ENCODE results near the gene CASQ2. TPM values are rescaled to one million over a fixed set of nuclear protein-coding genes. Genes with fewer than 3 reads are reported as not detected.

Gene CASQ2
- total RNA-seq (ENCODE audit: low replicate concordance): 0.14 TPM in 1 of 2 replicates, not detected in the other
- long read RNA-seq, partial matches to known transcripts: 0 of 1 reads
- long read RNA-seq, other reads (novel, unspliced or antisense): 1 of 1 reads

DNA sequence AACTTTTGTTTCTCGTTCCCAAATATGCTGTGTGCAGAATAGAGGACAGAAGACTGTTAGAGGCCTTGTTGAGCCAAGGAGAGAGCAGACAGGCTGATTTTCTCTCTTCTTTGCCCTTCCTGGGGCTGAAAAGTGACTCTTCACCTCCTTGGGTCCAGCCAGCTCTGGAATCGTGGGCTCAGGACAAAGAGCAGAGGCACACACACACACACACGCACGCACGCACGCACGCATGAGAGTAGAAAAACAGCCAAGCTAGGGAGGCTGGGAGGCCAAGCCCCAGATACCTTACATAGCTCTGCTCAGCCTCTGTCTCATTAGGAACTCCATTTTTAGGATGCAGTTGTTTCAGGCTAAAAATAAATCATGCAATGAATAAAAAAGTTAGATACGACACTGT lies at the start of gene CASQ2:
CASQ2 (minus strand) TSS at position 166 of the 400 bp plus-strand sequence. CDS start 173 bp downstream, outside the sequence.
- TF ChIP-seq, protein P1, sequence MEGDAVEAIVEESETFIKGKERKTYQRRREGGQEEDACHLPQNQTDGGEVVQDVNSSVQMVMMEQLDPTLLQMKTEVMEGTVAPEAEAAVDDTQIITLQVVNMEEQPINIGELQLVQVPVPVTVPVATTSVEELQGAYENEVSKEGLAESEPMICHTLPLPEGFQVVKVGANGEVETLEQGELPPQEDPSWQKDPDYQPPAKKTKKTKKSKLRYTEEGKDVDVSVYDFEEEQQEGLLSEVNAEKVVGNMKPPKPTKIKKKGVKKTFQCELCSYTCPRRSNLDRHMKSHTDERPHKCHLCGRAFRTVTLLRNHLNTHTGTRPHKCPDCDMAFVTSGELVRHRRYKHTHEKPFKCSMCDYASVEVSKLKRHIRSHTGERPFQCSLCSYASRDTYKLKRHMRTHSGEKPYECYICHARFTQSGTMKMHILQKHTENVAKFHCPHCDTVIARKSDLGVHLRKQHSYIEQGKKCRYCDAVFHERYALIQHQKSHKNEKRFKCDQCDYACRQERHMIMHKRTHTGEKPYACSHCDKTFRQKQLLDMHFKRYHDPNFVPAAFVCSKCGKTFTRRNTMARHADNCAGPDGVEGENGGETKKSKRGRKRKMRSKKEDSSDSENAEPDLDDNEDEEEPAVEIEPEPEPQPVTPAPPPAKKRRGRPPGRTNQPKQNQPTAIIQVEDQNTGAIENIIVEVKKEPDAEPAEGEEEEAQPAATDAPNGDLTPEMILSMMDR (conservative IDR thresholded peaks at IDR 0.05): no peak
- no peak for DNase-seq (ENCODE audit: extremely low spot score, unreplicated experiment)
- no peak within 1 kb of the TSS for H3K4me3 Mint-ChIP-seq
- no peaks in the 10 kb centered on the region for H3K9me3 Mint-ChIP-seq
- no peak within 1 kb of the TSS for H3K27ac Mint-ChIP-seq
- peaks cover 25% of the 10 kb centered on the region for H3K4me1 Mint-ChIP-seq (ENCODE audit: unreplicated experiment)
- peaks cover 3% of the 10 kb centered on the region for H3K27me3 Mint-ChIP-seq
- H3K36me3 Mint-ChIP-seq: no peaks in the 10 kb centered on the region

DNA sequence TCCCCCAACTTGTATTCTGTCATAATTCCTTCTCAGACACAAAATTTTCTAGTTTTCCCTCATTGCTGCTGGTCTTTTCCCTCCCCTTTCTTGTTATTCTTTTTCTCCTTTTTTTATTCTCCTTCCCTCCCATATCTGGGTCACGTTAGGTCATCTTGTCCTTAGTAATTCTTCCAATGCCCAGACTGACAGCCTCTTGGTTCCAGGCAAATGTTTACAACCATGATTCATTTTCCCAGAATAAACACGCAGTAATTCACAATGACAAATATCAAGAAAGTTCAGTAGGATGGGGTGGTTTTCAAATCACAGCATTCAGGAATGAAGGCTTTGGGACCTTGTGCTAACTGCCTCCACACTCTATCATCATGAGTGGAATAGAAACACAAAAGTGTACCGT lies 47.2 kb upstream of the CASQ2 start:
- no peaks in the 10 kb centered on the region for H3K36me3 Mint-ChIP-seq
- H3K27me3 Mint-ChIP-seq: peaks cover 12% of the 10 kb centered on the region
- no peak for DNase-seq (ENCODE audit: extremely low spot score, unreplicated experiment)
- no peaks in the 10 kb centered on the region for H3K4me1 Mint-ChIP-seq (ENCODE audit: unreplicated experiment)
- TF ChIP-seq, protein P1 (conservative IDR thresholded peaks at IDR 0.05): no peak
- H3K27ac Mint-ChIP-seq: no peak overlapping the region
- no peak overlapping the region for H3K4me3 Mint-ChIP-seq
- no peaks in the 10 kb centered on the region for H3K9me3 Mint-ChIP-seq

DNA sequence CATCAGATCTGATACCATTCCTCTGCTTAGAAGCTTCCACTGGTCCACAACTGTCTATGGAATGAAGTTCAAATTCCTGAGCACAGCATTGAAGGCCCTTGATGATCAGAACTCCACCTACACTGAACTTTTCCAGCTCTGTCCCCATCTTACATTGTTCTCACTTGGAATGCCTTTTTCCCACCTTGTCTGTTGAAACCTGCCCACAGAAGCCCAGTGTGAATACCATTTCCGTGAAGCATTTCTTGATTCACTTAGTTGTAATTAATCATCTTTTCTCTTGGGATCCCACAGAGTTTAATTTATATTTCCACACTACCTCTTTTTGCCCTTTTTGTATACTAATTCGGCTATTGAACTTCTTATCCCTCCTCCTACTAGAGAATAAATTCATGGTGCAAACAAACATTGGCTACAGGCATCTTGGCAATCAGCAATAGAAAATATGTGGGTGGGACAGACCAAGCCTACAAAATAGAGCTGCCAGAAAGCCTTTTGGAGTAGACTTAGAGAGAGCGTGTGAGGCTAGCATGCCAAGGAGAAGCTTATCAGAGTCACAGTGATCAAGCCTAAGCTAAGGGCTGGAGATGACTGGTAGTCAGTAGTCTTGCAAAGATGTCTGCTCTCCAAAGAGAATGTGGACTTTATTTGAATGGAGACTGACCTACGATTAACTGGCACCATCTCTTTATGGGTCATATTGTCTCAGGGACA lies 46.3 kb upstream of the CASQ2 start:
- Mint-ChIP-seq H3K27me3 (peaks cover 9% of the 10 kb centered on the region), H3K27ac (no peak overlapping the region), H3K36me3 (no peaks in the 10 kb centered on the region), H3K9me3 (no peaks in the 10 kb centered on the region), H3K4me3 (no peak overlapping the region), H3K4me1 (ENCODE audit: unreplicated experiment) (peaks cover under 1% of the 10 kb centered on the region)
- DNase-seq (ENCODE audit: extremely low spot score, unreplicated experiment): no peak
- TF ChIP-seq, protein P1 (conservative IDR thresholded peaks at IDR 0.05): no peak

DNA sequence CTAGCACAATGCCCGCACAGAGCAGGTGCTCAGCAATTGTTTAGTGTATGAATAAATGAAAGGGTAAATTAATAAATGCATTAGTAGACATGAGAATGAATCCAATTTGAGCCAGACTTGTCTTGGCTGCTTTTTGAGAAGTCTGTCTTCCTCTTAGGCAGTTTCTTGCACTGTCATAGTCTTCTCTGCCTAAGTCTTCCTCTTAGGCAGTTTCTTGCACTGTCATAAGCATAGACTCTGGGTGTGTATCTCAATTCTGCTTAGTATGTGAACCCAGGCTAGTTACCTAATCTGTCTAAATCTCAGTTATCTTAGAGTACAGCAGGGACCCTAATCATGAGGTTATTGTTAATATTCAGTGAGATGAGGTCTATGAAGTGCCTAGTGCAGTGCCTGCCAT lies 45.2 kb upstream of the CASQ2 start:
- Mint-ChIP-seq H3K27me3 (peaks cover 9% of the 10 kb centered on the region), H3K4me1 (ENCODE audit: unreplicated experiment) (peaks cover 3% of the 10 kb centered on the region), H3K36me3 (no peaks in the 10 kb centered on the region), H3K9me3 (no peaks in the 10 kb centered on the region), H3K4me3 (no peak overlapping the region), H3K27ac (no peak overlapping the region)
- no peak for DNase-seq (ENCODE audit: extremely low spot score, unreplicated experiment)
- TF ChIP-seq, protein P1 (conservative IDR thresholded peaks at IDR 0.05): no peak

DNA sequence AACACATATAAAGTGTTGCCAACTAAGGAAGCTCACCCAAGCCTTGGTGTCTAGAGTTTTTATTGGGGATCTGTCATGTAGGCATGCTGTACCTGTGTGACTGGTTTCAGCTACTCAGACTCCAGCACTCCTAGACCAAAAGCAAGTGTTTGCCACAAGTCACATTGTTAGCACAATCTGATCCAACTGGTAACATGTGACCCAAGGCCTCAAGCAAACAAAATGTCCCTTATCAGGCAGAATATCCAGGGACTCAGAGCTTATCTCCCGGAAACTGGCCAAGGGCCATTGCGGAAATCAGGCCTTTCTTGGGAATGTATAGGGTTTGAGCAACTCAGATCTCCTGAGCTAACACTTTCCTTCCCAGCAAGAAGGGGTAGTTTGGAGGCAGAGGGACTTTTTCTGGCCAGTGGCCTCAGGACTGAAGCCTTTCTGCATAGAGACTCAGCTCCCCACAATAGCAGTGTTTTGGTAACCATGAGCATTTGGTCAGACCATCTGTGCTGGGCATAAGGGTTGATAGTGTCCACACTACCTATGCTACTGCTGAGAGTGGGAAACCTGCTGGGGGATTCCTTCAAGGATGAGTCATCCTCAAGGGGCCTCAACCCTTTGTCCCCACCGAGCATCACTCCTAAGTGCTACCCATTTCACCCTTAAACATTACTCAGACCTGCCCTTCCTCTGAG lies 42.8 kb upstream of the CASQ2 start:
- Mint-ChIP-seq H3K4me3 (no peak overlapping the region), H3K27ac (no peak overlapping the region), H3K36me3 (no peaks in the 10 kb centered on the region), H3K4me1 (ENCODE audit: unreplicated experiment) (peaks cover 3% of the 10 kb centered on the region), H3K27me3 (peaks cover 9% of the 10 kb centered on the region), H3K9me3 (no peaks in the 10 kb centered on the region)
- DNase-seq (ENCODE audit: extremely low spot score, unreplicated experiment): no peak
- TF ChIP-seq, protein P1 (conservative IDR thresholded peaks at IDR 0.05): no peak

Data from type B pancreatic cell (in vitro differentiated cells).